Thyroid gland (tissue), 4 donors: Measurements from ENCODE around the gene TNRC6B. TPM values are rescaled to one million over a fixed set of nuclear protein-coding genes. Genes with fewer than 3 reads are reported as not detected.
"Not testable (repeated sequence)": the region's sequence is repeated elsewhere in the genome, so short reads cannot be mapped to it uniquely, and the experiment has no call there.

Experiments used
- DNase-seq, 2 donors: peaks; one replicate each; pipeline ENCODE4 v3.0.0-alpha.2; 2019
- H3K27ac ChIP-seq, 3 donors: fragments of 200-600 bp; sonication (generic); 1 replicate in 2 of 3; 2 replicates in 1 of 3; pipeline ENCODE4 v1.5.1; 2016 to 2019; ENCODE audit warnings: mild to moderate bottlenecking in 1 of 3, moderate library complexity in 1 of 3
- H3K27me3 ChIP-seq: fragments of 200-600 bp; sonication (generic); one replicate; pipeline ENCODE4 v1.5.1; 2019
- H3K36me3 ChIP-seq, 2 donors: fragments of 200-600 bp; sonication (generic); one replicate each; pipeline ENCODE4 v1.5.1; 2016 to 2019
- H3K4me1 ChIP-seq, 2 donors: fragments of 200-600 bp; sonication (generic); one replicate each; pipeline ENCODE4 v1.5.1; 2017 to 2019
- H3K4me3 ChIP-seq, 3 donors: fragments of 200-600 bp; sonication (generic); replicated peaks in 1 of 3; 1 replicate in 2 of 3; 2 replicates in 1 of 3; pipeline ENCODE4 v1.5.1; 2016; ENCODE audit warnings: mild to moderate bottlenecking in 1 of 3
- H3K9me3 ChIP-seq: fragments of 200-600 bp; sonication (generic); one replicate; pipeline ENCODE4 v1.5.1; 2017
- POLR2A ChIP-seq, 2 donors: fragments of 450-650 bp; IDR thresholded peaks; one replicate each; pipeline ENCODE4 v1.6.1; 2017; ENCODE audit warnings: antibody characterized with exemption in 2 of 2, mild to moderate bottlenecking in 2 of 2, moderate library complexity in 1 of 2
- WGBS, 2 donors: methylation state at CpG; one replicate each; pipeline ENCODE4 v1.1.5; 2017; 5-methylcytosine and 5-hydroxymethylcytosine counted together
- intact Hi-C: fragments of 100-400 bp; cut with DNase I; formaldehyde crosslinking; loops from one replicate; pipeline ENCODE4 v1.15.1; 2023
- total RNA-seq, 4 donors: library from RNA; depleted of rRNA; stranded (reverse); fragments of >200 nt; gene quantifications; one replicate each; pipeline ENCODE4 v1.2.3, GENCODE V29; 2016
- TF ChIP-seq, protein P1 (sequence below), 6 experiments: fragments of 200-600 bp in 3 of 6; fragments of 450-650 bp in 3 of 6; sonication (generic) in 3 of 6; IDR thresholded peaks; one replicate each; pipeline ENCODE4 v1.5.1; 2016 to 2019; ENCODE audit warnings: antibody characterized with exemption in 6 of 6, mild to moderate bottlenecking in 2 of 6, inconsistent platforms in 1 of 6, moderate library complexity in 1 of 6

Gene TNRC6B
- total RNA-seq, 4 donors from 2014 or later, result 46.1 to 202 (median 114) TPM

DNA sequence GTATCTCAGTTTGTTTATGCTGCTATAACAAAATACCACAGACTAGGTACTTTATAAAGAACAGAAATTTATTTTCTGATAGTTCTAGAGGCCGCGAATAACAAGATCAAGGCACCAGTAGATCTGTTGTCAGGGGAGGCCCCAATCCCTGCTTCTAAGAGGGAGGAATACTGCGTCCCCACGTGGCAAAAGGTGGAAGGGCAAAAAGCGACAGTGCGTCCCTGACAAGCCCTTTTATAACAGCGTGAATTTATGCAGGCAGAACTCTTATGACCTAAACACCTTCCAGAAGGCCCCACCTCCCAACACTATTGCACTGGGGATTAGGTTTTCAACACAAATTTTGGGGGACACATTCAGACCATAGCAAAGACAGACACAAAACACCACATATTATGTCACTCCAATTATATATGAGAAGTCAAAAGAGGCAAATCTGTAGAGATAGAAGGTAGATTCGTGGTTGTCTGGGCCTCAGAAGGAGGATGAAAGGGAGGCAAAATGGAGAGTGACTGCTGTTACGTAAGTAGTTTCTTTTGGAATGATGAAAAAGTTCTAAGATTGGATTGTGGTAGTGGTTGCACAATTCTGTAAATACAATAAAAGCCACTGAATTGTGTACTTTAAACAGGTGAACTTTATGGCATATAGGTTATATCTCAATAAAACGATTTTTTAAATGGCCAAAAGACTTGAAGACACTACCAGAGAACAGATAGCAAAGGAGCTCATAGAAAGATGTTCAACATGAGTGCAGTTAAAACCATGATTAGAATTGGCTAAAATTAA is 30.1 kb upstream of the TNRC6B start:
- Histone ChIP-seq H3K27me3 (no peaks in the 10 kb centered on the region), H3K4me1 (no peaks in the 10 kb centered on the region), H3K4me3 (no peak overlapping the region), H3K36me3 (no peaks in the 10 kb centered on the region), H3K9me3 (no peaks in the 10 kb centered on the region), H3K27ac (no peak overlapping the region)
- intact Hi-C loops, result no loop called here
- TF ChIP-seq, protein P1, sequence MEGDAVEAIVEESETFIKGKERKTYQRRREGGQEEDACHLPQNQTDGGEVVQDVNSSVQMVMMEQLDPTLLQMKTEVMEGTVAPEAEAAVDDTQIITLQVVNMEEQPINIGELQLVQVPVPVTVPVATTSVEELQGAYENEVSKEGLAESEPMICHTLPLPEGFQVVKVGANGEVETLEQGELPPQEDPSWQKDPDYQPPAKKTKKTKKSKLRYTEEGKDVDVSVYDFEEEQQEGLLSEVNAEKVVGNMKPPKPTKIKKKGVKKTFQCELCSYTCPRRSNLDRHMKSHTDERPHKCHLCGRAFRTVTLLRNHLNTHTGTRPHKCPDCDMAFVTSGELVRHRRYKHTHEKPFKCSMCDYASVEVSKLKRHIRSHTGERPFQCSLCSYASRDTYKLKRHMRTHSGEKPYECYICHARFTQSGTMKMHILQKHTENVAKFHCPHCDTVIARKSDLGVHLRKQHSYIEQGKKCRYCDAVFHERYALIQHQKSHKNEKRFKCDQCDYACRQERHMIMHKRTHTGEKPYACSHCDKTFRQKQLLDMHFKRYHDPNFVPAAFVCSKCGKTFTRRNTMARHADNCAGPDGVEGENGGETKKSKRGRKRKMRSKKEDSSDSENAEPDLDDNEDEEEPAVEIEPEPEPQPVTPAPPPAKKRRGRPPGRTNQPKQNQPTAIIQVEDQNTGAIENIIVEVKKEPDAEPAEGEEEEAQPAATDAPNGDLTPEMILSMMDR (IDR thresholded peaks at IDR 0.05), result no peak
- no peak for TF ChIP-seq POLR2A (IDR thresholded peaks at IDR 0.05)
- WGBS, 2 donors, result 81 to 88% methylated on average over 10 of the region's 10 CpGs
- no peak for DNase-seq

GRCh38 chr22:40153192-40153591 is 24.5 kb upstream of the TNRC6B start:
- Histone ChIP-seq H3K4me3 (no peak overlapping the region), H3K9me3 (no peaks in the 10 kb centered on the region), H3K4me1 (peaks cover 7 to 11% of the 10 kb centered on the region in 2 donors), H3K27ac (no peak overlapping the region), H3K36me3 (no peaks in the 10 kb centered on the region), H3K27me3 (no peaks in the 10 kb centered on the region)
- WGBS, 2 donors, result 89 to 92% methylated on average over 4 of the region's 4 CpGs
- DNase-seq, result no peak
- intact Hi-C loops, result no loop called here
- no peak for TF ChIP-seq POLR2A (IDR thresholded peaks at IDR 0.05)
- TF ChIP-seq, protein P1 (IDR thresholded peaks at IDR 0.05), result no peak

DNA sequence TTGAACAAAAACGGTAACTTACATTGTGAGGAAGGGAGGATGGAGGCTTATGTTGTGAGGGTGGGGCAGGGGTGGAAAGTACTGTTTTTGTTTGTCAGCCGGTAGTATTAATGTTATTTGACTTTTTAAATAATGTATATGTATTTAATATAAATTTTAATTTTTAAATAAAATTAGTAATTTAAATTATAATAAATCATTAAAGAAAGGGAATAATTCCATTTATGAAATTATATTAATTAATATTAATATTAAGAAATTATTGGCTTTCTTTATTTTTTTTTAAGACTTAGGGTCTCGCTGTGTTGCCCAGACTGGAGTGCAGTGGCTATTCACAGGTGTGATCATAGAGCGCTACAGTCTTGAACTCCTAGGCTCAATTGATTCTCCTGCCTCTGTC is 24.0 kb upstream of the TNRC6B start:
- TF ChIP-seq, protein P1 (IDR thresholded peaks at IDR 0.05), result no peak
- TF ChIP-seq POLR2A (IDR thresholded peaks at IDR 0.05), result no peak
- H3K4me3 ChIP-seq, result no peak overlapping the region
- no peaks in the 10 kb centered on the region for H3K9me3 ChIP-seq
- no peak for DNase-seq
- H3K4me1 ChIP-seq, result peaks cover 12 to 16% of the 10 kb centered on the region in 2 donors
- H3K36me3 ChIP-seq, result no peaks in the 10 kb centered on the region
- H3K27me3 ChIP-seq, result no peaks in the 10 kb centered on the region
- H3K27ac ChIP-seq, result no peak overlapping the region
- 92% methylated on average over 4 of the region's 4 CpGs for WGBS, 2 donors
- intact Hi-C loops, result no loop called here

DNA sequence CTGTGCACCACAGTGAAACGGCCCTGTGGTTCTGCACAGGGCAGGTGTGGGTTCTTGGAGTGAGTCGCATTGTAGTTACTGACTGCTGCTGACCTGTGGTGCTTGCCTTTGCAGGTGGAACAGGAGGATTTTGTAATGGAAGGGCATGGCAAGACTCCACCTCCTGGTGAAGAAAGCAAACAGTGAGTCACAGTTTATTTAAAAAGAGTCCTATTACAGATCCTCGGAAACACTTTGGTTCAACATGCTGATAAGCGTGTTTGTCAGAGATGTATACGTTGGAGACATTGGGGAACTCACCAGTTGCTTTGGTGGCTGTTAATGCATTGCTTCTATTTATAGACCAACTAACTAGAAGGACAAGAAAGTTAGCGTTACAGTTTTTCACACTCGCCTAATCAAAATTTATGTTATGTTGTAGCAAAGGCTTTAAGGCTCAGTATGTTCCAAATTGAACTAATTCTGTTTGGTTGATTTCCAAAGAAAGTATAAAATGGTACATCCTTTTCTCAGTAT is 21.7 kb upstream of the TNRC6B start:
- Histone ChIP-seq H3K27me3 (no peaks in the 10 kb centered on the region), H3K36me3 (no peaks in the 10 kb centered on the region), H3K9me3 (no peaks in the 10 kb centered on the region), H3K4me1 (peaks cover 14 to 16% of the 10 kb centered on the region in 2 donors), H3K4me3 (no peak overlapping the region), H3K27ac (peak overlapping the region in 2 of 3 donors; percentile 2 to 46)
- peak; percentile 27 to 61 for DNase-seq
- no peak for TF ChIP-seq POLR2A (IDR thresholded peaks at IDR 0.05)
- TF ChIP-seq, protein P1 (IDR thresholded peaks at IDR 0.05), result peak in 3 of 6 experiments; percentile 26 to 42 (median 34)
- WGBS, 2 donors, result 50 to 60% methylated on average over 7 of the region's 7 CpGs
- intact Hi-C loops, result no loop called here

DNA sequence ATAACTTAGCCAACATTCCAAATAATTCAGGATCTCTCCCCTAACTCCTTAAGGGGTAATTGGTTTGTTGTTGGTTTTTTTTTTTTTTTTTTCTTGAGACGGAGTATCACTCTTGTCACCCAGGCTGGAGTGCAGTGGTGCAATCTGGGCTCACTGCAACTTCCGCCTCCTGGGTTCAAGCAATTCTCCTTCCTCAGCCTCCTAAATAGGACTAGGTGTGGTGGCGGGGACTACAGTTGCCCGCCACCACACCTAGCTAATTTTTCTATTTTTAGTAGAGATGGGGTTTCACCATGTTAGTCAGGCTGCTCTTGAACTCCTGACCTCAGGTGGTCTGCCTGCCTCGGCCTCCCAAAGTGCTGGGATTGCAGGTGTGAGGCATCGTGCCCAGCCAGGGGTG is 21.0 kb upstream of the TNRC6B start:
- H3K36me3 ChIP-seq, H3K27me3 ChIP-seq, intact Hi-C loops, DNase-seq, H3K4me3 ChIP-seq, H3K9me3 ChIP-seq: not testable (repeated sequence)
- Histone ChIP-seq H3K27ac (peak overlapping the region in 2 of 3 donors; percentile 2 to 46), H3K4me1 (peaks cover 14 to 16% of the 10 kb centered on the region in 2 donors)
- 86 to 93% methylated on average over 6 of the region's 6 CpGs for WGBS, 2 donors
